Cortex of kidney (tissue), 1 donor: ENCODE results near the gene TNFRSF19.
"Not testable (repeated sequence)": the region's sequence is repeated elsewhere in the genome, so short reads cannot be mapped to it uniquely, and the experiment has no call there.

Source experiments
- DNase-seq: peaks from one replicate; lab custom pipeline; 2025; lab: John Stamatoyannopoulos, UW

TNFRSF19 gene, protein sequence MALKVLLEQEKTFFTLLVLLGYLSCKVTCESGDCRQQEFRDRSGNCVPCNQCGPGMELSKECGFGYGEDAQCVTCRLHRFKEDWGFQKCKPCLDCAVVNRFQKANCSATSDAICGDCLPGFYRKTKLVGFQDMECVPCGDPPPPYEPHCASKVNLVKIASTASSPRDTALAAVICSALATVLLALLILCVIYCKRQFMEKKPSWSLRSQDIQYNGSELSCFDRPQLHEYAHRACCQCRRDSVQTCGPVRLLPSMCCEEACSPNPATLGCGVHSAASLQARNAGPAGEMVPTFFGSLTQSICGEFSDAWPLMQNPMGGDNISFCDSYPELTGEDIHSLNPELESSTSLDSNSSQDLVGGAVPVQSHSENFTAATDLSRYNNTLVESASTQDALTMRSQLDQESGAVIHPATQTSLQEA

DNA sequence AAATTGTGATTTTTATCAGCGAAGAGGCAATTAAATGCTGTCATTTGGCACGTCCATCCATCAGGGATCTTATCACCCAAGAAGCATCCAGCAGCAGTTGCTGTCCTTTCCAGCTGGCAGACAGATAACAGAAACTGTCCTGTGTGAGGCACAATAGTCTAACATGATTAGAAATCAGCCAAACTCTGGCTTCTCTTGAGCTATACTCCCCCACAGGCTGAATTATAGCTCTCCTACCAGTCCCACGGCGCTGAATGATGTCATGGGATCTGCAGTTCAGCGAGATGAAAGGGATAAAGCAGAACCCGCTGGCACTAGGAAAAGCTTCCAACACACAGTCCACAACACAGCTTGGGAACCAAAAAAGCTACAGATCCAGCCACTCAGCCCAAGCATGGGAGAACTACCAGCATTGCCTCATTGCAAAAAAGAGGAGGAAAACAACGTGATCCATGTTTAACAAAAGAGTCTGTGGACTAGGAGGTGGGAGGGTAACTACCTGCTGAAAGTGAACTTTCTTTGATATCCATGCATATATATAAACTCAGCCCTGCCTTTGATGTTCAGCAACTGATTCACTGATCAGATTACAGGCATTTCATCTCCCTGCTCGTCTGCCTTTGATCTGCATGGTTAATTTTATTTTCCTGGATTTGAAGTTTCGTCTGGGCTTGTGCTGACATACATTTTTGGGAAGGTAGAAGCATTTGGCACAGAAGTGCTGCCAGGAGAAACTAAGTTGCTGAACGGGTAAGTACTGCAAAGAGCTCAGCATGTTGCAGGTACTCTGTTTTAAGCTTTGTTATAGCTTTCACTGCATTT, at the start of gene TNFRSF19:
TSS of gene TNFRSF19 (plus strand) at position 314 of the 822 bp plus-strand sequence. CDS start 19,772 bp downstream, outside the sequence.
- no peak for DNase-seq

DNA sequence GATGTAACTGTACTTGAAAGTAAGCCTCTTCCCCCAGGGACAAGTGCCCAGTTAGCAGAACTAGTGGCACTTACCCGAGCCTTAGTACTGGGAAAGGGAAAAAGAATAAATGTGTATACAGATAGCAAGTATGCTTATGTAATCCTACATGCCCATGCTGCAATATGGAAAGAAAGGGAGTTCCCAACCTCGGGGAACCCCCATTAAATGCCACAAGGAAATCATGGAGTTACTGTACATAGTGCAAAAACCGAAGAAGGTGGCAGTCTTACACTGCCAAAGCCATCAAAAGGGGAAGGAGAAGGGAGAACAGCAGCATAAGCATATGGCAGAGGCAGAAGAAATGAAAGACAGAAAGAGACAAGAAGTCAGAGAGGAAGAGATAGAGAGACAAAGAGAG, 40.3 kb upstream of the TNFRSF19 start:
- not testable (repeated sequence) for DNase-seq

DNA sequence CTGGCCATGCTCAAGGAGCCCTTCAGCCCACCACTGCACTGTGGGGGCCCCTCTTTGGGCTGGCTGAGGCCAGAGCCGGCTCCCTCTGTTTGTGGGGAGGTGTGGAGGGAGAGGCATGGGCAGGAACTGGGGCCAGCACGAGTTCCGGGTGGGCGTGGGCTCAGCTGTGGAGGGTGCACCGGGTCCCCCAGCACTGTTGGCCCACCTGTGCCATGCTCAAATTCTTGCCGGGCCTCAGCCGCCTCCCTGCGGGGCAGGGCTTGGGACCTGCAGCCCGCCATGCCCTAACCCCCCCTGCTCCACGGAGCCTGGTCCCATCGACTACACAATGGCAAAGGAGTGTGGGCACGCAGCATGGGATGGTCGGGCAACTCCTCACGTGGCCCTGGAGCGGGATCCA, 38.8 kb upstream of the TNFRSF19 start:
- no peak for DNase-seq

DNA sequence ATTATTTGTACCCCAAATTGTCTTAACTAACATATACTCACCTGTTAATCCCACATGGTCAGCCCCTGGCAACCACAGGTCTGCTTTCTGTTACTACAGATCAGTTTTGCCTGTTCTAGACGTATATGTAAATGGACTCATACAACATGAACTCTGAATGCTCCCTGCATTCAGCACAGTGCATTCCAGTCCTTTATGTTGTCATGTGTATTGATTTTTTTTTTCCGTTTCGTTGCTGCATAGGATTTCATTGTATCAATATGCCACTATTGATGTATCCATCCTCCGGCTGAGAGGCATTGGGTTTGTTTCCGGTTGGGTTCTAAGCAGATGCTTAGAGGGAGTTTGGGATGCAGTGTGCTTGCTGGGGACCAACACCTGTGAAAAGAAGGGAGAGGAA, 36.1 kb upstream of the TNFRSF19 start:
- DNase-seq = no peak

DNA sequence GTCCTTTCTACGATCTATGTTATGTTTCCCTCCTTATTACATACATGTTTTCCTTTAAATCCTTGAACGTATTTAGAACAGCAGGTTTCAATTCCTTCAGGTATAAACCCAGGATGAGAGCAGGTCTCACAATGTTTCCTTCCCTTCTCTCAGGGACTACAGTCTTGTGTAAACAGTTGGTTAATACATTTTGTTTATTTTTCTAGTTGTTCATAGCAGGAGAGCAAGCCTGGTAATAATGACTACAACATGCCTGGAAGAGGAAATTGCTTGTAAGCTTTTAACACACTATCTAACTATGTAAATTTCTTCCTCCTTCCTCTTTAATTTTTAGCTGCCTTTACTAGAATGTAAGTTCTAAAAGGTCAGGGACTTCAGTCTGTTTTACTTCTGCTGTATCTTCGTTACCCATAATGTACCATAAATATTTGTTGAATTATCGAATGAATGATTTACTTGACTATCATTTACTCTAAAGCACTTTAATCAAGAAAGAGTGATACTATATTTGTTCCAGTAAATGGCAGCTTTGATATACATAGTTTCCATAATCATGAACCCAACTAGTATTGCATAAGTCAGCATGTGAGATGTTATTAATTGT, 28.9 kb upstream of the TNFRSF19 start:
- no peak for DNase-seq

DNA sequence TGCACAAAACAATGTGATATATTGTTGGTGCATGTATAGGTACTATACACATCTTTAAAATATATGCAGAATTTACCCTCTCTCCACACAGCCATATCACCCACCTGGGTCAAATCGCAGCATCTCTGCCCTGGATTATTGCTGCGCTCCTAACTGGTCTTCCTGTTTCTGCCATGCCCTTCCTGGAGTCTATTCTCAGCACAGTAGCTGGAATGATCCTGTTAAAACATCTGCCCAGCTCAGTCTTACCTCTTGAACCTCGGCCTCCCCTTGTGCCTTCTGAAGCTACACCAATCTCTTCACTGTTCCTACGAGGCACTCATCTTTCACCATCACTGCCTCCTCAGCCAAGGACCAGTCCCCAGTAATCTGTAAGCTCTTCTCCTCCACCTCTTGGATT, 25.5 kb upstream of the TNFRSF19 start:
- DNase-seq = no peak

DNA sequence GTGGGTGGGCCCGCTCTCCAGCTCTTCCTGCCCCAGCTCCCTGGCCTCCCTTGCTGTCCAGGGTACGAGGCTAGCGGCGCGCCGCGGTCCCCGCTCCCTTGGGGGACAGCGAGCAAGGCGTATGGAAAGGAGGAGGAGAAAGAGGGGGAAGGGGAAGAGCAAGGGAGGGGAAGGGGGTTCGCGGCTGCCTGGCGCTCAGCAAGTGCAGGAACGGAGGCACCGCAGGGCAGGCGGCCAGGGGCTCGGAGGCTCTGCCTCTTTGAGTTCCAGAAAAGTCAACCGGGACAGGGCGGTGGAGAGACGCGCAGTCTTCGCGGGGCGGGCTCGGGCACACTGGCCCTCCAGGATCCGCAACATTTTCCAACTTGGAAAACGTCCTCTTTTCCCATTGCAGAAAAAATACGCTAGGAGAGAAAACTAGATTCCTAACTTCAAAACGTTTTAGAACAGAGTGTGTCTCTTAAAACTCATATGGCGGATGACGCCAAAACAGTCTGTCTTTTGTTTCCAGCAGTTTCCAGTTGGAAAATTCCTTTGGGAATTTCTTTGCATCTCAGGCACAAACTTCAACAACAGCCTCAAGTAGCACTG, 23.1 kb upstream of the TNFRSF19 start:
- DNase-seq = no peak

DNA sequence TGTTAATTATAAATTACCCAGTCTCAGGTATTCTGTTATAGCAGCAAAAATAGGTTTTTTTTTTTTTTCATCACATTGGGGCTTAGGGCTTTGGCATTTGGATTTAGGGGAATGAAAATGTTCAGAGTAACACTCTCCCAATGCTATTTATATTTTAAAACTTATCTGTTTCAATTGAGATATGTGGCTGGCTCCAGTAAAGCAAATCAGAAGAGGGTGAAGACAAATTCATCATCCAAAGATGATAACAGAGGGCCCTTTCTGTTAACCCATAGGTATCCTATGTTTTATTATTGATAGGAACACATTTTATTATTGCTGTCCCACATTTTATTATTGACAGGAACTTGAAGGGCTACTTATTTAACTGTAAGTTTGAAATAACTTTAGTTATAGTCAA, 20.5 kb upstream of the TNFRSF19 start:
- DNase-seq = no peak

DNA sequence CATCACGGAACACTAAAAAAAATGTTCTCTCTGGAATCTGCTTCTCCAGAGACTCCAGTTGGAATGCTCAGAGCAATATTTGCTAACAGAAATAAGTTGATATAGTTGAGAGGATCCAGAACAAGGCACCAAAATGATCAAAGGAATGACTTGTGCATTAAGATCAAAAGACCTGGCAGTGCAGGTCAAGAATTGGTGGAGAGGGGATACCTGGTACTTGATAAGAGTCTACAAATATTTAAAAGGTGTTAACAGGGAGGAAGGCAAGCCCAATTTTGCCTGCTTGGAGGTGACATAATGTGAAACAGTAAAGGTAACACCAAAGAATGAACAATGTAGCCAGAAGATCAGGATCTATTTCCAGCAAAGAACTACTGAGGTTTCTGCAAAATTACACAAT, 20.0 kb upstream of the TNFRSF19 start:
- no peak for DNase-seq

DNA sequence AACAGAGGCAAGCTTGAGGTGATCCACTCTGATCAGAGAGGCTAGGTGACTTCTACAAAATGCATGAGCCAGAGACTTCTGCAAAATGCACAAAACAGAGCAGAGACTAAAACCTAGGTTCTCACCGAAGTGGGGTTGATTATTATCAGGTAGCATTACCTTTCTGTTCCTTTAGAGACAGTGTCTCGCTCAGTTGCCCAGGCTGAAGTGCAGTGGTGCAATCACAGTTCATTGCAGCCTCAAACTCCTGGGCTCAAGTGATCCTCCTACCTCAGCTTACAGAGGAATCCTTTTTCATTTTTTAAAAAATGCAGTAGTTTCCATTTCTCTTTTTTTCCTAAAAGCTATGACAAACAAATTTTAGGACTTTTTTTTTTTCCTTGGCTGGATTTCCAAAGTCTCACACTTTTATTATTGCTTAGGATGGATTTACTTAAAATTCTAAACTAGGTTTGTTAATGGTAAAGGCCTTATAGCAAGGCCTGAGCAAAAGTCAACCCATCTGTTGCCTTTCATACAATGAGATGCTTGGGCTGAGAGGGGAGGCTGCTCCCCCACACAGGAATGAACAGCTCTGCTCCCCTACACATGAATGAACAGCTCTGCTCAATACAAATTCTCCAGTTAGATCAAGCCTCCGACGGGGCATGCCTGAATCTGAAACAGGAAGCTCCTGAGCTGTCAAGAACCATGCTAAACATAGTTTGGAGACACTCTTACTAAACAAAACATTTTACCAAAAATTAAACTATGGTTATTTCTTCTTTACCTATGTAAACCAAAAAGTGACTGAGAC, 18.8 kb upstream of the TNFRSF19 start:
- DNase-seq = no peak

DNA sequence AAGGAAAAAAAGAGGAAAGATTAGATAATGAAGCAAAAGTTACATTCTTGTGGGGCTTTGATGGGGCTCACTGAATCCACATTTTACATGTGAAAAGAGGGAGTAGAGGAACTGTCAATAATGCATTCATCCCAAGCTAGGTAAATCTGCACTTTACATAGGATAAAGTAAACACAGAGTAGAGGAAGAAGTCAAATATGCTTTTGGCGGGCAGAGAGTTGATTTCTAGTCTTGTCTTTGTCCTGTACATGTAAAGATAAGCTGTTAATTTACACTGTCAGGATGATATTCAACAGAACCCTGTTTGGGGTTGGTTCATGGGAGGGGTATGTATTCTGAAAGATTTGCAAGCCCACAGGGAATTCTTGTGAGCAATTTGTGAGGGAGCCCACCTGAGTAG, 18.0 kb upstream of the TNFRSF19 start:
- DNase-seq = no peak

DNA sequence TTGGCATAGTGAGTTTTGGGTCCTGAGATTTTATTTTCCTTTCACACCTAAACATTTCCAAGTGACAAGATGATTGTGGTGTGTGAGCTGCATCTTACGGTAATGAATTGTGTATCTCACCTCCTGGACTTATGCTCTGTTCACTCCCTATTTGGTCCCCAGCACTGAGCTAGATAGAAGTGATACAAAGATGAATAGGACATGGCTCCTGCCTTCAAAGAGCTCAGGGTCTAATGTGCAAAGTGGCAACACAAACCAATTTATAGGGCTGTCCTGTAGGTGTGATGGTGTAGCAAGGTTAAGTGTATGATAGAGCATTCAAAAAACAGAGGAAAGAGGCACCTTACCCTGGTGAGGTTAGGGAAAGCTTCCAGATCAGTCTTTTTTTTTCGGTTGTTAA, 17.6 kb upstream of the TNFRSF19 start:
- DNase-seq = no peak

DNA sequence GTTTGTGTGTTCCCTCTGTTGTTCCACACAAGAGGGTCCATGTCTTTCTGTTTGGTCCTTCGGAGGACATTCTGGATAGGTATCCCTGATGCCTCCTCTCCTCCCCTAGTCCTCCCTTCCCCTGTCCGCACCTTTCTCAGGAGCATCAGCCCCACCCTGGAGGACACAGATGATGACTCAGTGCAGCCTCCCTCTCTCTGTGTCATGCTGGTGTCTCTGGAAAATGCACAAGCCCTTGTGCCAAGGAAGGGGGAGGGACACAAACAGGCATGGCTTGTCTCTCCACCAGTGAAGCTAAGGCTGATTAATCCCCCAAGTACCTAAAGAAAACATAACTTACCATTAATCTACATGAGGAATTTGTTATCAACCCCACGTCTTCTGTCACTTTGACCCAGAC, 16.2 kb upstream of the TNFRSF19 start:
- DNase-seq = no peak

DNA sequence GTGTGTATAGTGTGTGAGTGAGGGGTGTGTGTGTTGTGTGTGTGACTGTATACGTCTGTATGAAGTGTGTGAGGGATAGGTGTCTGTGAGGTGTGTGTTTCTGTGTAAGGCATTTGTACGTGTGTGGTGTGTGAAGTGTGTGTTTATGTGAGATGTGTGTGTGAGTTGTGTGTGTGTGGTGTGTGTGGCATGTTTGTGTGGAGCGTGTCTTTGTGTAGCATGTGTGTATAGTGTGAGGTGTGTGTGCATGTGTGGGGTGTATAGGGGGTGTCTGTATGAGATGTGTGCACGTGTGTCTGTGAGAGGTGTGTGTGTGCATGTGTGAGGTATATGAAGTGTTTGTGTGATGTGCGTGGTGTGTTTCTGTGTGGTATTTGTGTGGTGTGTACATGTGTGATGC, 13.2 kb upstream of the TNFRSF19 start:
- DNase-seq = no peak

DNA sequence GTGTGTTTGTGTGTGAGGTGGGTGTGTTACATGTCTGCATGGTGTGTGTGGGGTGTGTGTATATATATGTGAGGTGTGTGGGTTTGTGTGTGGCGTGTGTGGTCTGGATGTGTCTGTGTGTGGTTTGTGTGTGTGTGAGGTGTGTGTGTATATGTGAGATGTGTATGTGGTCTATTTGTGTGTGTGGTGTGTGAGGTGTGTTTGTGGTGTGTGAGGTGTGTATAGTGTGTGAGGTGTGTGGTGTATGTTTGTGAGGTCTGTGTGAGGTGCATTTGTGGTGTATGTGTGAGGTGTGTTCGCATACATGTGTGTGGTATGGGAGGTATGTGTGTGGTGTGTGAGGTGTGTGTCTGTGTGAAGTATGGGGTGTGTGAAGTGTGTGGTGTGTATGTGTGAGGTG, 12.5 kb upstream of the TNFRSF19 start:
- no peak for DNase-seq

DNA sequence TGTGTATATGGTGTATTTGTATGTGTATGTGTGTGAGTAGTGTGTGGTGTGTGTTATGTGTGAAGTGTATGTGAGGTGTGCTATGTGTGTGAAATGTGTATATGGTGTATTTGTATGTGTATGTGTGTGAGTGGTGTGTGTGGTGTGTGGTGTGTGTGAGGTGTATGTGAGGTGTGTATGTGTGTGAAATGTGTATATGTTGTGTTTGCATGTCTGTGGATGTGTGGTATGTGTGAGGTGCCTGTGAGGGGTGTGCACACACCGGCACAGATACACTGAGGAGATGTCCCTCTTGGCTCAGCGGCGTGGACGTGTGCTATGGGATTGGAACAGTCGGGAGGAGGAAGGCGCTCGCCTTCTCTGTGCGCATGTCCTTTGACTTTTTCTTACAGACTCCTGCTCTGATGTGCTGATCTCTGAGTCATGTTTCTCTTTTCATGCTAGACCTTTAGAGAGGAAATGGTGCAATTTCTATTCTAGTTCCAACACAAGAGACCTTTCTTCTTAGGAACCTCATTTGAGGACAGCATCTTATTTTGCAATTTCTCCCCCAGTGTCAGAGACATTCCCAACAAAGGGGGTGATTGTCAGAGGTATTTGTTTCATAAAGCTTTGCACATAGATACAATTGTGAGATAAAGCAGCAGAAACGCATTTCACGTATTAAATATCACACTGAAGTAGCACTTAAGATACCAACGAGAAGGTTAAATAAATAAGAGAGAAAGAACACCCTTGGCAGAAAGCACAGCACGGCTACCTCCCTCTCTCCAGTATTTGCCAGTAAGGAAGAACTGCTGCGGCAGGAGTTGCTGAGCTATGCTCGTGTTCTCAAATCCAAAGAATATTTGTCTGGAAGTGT, 11.3 kb upstream of the TNFRSF19 start:
- DNase-seq = no peak

DNA sequence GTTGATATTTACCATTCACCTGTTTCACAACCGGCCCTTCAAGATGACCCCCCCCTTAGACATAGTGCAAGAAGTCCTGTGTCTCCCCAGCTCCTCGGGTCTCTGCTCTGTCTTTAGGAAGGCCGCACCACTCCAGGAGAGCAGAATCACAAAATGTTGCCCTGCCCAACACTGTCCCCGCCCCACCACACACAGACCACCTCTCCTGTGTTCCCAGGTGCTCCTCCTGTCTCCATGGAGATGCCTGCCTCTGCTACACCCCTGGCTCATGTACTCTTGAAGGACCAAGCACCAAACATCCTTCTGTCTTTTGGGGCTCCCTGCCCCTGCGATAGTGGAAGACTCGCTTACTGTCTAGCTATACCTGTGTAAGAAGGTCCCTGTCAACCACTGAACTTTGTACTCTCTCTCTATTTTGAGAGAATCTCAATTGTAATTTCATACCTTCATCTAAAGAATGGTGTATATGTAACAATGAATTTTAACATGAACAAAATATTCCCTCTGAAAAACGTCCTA, 9.6 kb upstream of the TNFRSF19 start:
- DNase-seq = no peak

DNA sequence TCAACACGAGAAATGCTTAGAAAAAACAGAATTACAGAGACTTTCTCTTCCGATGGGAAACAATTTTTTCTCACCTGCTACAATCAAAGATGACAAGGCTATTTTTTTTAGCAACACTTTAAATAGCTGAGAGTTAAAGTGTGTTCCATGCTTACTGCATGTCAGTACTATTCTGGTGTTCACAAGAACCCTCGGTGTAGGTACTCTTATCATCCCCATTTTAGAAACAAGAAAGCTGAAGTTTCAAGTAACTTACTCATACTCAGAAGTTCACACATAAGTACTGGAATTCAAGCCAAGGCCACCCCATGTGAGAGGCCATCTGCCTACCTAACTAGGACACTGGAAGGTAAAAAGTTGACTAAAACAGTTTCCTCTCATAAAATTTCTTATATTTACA, 9.0 kb upstream of the TNFRSF19 start:
- DNase-seq = no peak

DNA sequence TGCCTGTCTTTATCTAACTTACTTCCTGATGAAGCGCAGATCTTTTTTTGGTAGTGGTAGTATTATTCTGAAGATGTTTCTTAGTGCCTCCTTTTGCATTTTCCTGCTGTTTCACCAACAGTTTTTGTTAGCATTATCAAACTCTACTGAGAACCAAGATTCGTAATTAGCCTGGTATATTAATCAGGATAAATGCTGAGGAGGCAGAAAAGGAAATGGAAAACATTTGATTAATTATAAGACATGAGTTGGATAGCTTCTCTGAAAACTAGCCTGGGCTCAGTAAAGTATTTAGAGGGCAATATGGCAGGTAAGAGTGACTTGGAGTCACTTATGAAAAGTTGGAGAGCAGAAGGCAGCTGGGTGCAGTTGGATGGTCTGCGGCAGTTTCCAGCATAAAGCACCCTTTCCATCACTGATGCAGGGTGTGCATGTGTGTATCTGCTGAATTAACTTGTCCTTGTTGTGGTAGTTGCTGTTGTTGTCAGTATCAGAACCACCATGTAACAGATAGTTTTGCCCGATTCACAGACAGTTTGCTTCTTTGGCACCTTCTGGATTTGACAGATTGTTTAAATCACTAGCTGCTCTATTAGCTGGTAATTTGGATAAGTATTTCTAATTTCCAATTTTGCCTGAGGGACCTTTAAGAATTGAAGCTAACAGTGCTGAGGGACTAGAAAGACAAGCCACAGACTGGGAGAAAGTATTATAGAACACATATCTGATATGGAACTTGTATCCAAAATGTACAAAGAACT, 6.9 kb upstream of the TNFRSF19 start:
- DNase-seq = no peak
